HepG2 (cell line): ENCODE measurements around the gene TNFSF9. TPM values are rescaled to one million over a fixed set of nuclear protein-coding genes. Genes with fewer than 3 reads are reported as not detected.

ENCODE experiments used
- MATR3 ChIP-seq: sonication (generic); formaldehyde crosslinking; IDR thresholded peaks from 2 replicates; pipeline ENCODE4 v1.4.0; 2020; ENCODE audit warnings: missing genetic modification reagents
- PBX2 ChIP-seq: IDR thresholded peaks from 2 replicates; pipeline ENCODE4 v1.6.1; 2016; ENCODE audit warnings: control low read depth
- PHF21A ChIP-seq: sonication (generic); formaldehyde crosslinking; IDR thresholded peaks from 2 replicates; pipeline ENCODE4 v1.5.0; 2020; ENCODE audit warnings: mild to moderate bottlenecking, missing genetic modification reagents
- RARA ChIP-seq: IDR thresholded peaks from 2 replicates; pipeline ENCODE4 v1.6.1; 2016; ENCODE audit warnings: missing genetic modification reagents, missing compliant biosample characterization
- RBAK ChIP-seq: sonication (generic); formaldehyde crosslinking; IDR thresholded peaks from 2 replicates; pipeline ENCODE4 v1.5.1; 2020; ENCODE audit warnings: mild to moderate bottlenecking, missing genetic modification reagents
- SNAPC4 ChIP-seq: sonication (generic); formaldehyde crosslinking; IDR thresholded peaks from 2 replicates; pipeline ENCODE4 v1.4.0; 2020; ENCODE audit warnings: mild to moderate bottlenecking, missing genetic modification reagents
- SP2 ChIP-seq: sonication (generic); formaldehyde crosslinking; IDR thresholded peaks from 2 replicates; pipeline ENCODE4 v1.5.1; 2020; ENCODE audit warnings: mild to moderate bottlenecking, missing genetic modification reagents
- SRF ChIP-seq: IDR thresholded peaks from 2 replicates; pipeline ENCODE4 v1.6.1; 2011; ENCODE audit warnings: mild to moderate bottlenecking, low read depth, low read length, moderate library complexity
- ZNF224 ChIP-seq: sonication (generic); formaldehyde crosslinking; IDR thresholded peaks from 2 replicates; pipeline ENCODE4 v1.5.0; 2020; ENCODE audit warnings: mild to moderate bottlenecking, missing genetic modification reagents
- ZNF644 ChIP-seq: IDR thresholded peaks from 2 replicates; pipeline ENCODE4 v1.6.1; 2016; ENCODE audit warnings: low read depth
- ZNF709 ChIP-seq: sonication (generic); formaldehyde crosslinking; IDR thresholded peaks from 2 replicates; pipeline ENCODE4 v1.5.0; 2020; ENCODE audit warnings: mild to moderate bottlenecking, missing genetic modification reagents
- ZNF713 ChIP-seq: sonication (generic); formaldehyde crosslinking; IDR thresholded peaks from 2 replicates; pipeline ENCODE4 v1.4.0; 2020; ENCODE audit warnings: mild to moderate bottlenecking, missing genetic modification reagents
- ZNF75D ChIP-seq: sonication (generic); formaldehyde crosslinking; IDR thresholded peaks from 2 replicates; pipeline ENCODE4 v1.8.1; 2023; ENCODE audit warnings: missing genetic modification reagents, mild to moderate bottlenecking, borderline replicate concordance
- ZNF792 ChIP-seq: IDR thresholded peaks from 2 replicates; pipeline ENCODE4 v1.6.1; 2016
- polyA plus RNA-seq, 8 experiments: library from polyadenylated mRNA; depleted of rRNA in 3 of 8; stranded (reverse) in 7 of 8; unstranded in 1 of 8; fragments of >200 nt; fragmentation: Illumina TruSeq in 4 of 8; extraction: Trizol in 4 of 8; gene quantifications; 2 replicates each; pipeline versions ENCODE4 v1.2.1 to v1.2.3, GENCODE V29; 2011 to 2016; ENCODE audit warnings: low read depth in 4 of 8, missing spikeins in 1 of 8, mixed read lengths in 1 of 8; ENCODE audit not compliant: insufficient read depth in 1 of 8
- total RNA-seq, 5 experiments: library from RNA; depleted of rRNA; stranded (reverse); fragments of >200 nt; fragmentation: Illumina TruSeq; extraction: Trizol; gene quantifications; 2 replicates each; pipeline ENCODE4 v1.2.3, GENCODE V29; 2016; ENCODE audit warnings: low read depth in 1 of 5
- TF ChIP-seq, protein P1 (sequence below): sonication (generic); formaldehyde crosslinking; IDR thresholded peaks from 2 replicates; pipeline ENCODE4 v1.8.0; 2022; ENCODE audit warnings: mild to moderate bottlenecking, missing genetic modification reagents; ENCODE audit not compliant: insufficient replicate concordance
- TF ChIP-seq, protein P2 (sequence below): sonication (generic); formaldehyde crosslinking; IDR thresholded peaks from 2 replicates; pipeline ENCODE4 v1.4.0; 2020; ENCODE audit warnings: missing genetic modification reagents, low read depth, mild to moderate bottlenecking, borderline replicate concordance
- TF ChIP-seq, protein P3 (sequence below): sonication (generic); formaldehyde crosslinking; IDR thresholded peaks from 2 replicates; pipeline ENCODE4 v1.4.0; 2020; ENCODE audit warnings: missing genetic modification reagents
- TF ChIP-seq, protein P4 (sequence below): fragments of 450-650 bp; IDR thresholded peaks from 2 replicates; pipeline ENCODE4 v1.6.1; 2017; ENCODE audit warnings: mild to moderate bottlenecking

Gene TNFSF9
- total and polyA plus RNA-seq, 2 of the 13 experiments (the other 11 are each of a cell fraction or from before 2014, with no cell fraction given), result 1.0 to 1.8 TPM

GRCh38 chr19:6516018-6516658, 14.7 kb upstream of the TNFSF9 start (continued):
- TF ChIP-seq, protein P1, sequence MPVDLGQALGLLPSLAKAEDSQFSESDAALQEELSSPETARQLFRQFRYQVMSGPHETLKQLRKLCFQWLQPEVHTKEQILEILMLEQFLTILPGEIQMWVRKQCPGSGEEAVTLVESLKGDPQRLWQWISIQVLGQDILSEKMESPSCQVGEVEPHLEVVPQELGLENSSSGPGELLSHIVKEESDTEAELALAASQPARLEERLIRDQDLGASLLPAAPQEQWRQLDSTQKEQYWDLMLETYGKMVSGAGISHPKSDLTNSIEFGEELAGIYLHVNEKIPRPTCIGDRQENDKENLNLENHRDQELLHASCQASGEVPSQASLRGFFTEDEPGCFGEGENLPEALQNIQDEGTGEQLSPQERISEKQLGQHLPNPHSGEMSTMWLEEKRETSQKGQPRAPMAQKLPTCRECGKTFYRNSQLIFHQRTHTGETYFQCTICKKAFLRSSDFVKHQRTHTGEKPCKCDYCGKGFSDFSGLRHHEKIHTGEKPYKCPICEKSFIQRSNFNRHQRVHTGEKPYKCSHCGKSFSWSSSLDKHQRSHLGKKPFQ (CRISPR knock-in tag), result no peak
- TF ChIP-seq RARA (CRISPR knock-in tag) (no peak), PBX2 (CRISPR knock-in tag) (peak; percentile 72), ZNF713 (CRISPR knock-in tag) (no peak), PHF21A (CRISPR knock-in tag) (no peak), SNAPC4 (CRISPR knock-in tag) (no peak), ZNF75D (CRISPR knock-in tag) (no peak), SRF (no peak), ZNF709 (CRISPR knock-in tag) (no peak), ZNF224 (CRISPR knock-in tag) (no peak), SP2 (CRISPR knock-in tag) (peak; percentile 53), RBAK (no peak), ZNF792 (no peak), ZNF644 (CRISPR knock-in tag) (no peak), MATR3 (no peak)
- TF ChIP-seq, protein P2, sequence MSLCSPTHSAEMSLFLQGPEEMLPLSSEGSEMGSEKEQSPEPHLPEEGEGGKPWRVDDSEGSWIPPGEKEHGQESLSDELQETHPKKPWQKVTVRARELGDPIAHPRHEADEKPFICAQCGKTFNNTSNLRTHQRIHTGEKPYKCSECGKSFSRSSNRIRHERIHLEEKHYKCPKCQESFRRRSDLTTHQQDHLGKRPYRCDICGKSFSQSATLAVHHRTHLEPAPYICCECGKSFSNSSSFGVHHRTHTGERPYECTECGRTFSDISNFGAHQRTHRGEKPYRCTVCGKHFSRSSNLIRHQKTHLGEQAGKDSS (CRISPR knock-in tag), result no peak
- TF ChIP-seq, protein P3, sequence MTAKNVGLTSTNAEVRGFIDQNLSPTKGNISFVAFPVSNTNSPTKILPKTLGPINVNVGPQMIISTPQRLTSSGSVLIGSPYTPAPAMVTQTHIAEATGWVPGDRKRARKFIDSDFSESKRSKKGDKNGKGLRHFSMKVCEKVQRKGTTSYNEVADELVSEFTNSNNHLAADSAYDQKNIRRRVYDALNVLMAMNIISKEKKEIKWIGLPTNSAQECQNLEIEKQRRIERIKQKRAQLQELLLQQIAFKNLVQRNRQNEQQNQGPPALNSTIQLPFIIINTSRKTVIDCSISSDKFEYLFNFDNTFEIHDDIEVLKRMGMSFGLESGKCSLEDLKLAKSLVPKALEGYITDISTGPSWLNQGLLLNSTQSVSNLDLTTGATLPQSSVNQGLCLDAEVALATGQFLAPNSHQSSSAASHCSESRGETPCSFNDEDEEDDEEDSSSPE (CRISPR knock-in tag), result no peak
- TF ChIP-seq, protein P4, sequence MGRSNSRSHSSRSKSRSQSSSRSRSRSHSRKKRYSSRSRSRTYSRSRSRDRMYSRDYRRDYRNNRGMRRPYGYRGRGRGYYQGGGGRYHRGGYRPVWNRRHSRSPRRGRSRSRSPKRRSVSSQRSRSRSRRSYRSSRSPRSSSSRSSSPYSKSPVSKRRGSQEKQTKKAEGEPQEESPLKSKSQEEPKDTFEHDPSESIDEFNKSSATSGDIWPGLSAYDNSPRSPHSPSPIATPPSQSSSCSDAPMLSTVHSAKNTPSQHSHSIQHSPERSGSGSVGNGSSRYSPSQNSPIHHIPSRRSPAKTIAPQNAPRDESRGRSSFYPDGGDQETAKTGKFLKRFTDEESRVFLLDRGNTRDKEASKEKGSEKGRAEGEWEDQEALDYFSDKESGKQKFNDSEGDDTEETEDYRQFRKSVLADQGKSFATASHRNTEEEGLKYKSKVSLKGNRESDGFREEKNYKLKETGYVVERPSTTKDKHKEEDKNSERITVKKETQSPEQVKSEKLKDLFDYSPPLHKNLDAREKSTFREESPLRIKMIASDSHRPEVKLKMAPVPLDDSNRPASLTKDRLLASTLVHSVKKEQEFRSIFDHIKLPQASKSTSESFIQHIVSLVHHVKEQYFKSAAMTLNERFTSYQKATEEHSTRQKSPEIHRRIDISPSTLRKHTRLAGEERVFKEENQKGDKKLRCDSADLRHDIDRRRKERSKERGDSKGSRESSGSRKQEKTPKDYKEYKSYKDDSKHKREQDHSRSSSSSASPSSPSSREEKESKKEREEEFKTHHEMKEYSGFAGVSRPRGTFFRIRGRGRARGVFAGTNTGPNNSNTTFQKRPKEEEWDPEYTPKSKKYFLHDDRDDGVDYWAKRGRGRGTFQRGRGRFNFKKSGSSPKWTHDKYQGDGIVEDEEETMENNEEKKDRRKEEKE, result no peak
